Stromal cell of bone marrow (primary cell): ENCODE measurements around the gene F10.
A peak's percentile ranks its signal among the peaks of the same experiment; 100 is the strongest.

Experiments
- DNase-seq: peaks from one replicate; pipeline ENCODE4 v3.0.0-alpha.2; 2012; ENCODE audit warnings: low read depth

The F10 gene

GRCh38 chr13:113138792-113139551 is 16.4 kb downstream of the F10 start:
- DNase-seq: no peak

- DNase-seq: no peak
These were observed 17.0 kb downstream of the F10 start for GRCh38 chr13:113139577-113139976.

- no peak for DNase-seq
These were observed 18.3 kb downstream of the F10 start for GRCh38 chr13:113140677-113141600.

- DNase-seq: no peak
These were observed 19.0 kb downstream of the F10 start for GRCh38 chr13:113141601-113141970.

GRCh38 chr13:113142876-113143275 is 20.3 kb downstream of the F10 start:
- no peak for DNase-seq

GRCh38 chr13:113143466-113144254 is 21.1 kb downstream of the F10 start:
- no peak for DNase-seq

- DNase-seq: no peak
These were observed 21.6 kb downstream of the F10 start for GRCh38 chr13:113144255-113144629.

- DNase-seq: no peak
These were observed 22.9 kb downstream of the F10 start for GRCh38 chr13:113145496-113145895.

- DNase-seq: no peak
These were observed 23.5 kb downstream of the F10 start for GRCh38 chr13:113145911-113146598.

GRCh38 chr13:113146750-113147149 is 24.2 kb downstream of the F10 start:
- no peak for DNase-seq

GRCh38 chr13:113147206-113147605 is 24.6 kb downstream of the F10 start:
- DNase-seq: no peak

- DNase-seq: no peak
These were observed 25.8 kb downstream of the F10 start for GRCh38 chr13:113148407-113148806.

- no peak for DNase-seq
These were observed 26.4 kb downstream of the F10 start for GRCh38 chr13:113148940-113149503.

- no peak for DNase-seq
These were observed 27.3 kb downstream of the F10 start for GRCh38 chr13:113149711-113150549.

- DNase-seq: no peak
These were observed 28.2 kb downstream of the F10 start for GRCh38 chr13:113150550-113151365.

GRCh38 chr13:113151745-113152690 is 29.4 kb downstream of the F10 start:
- peak; percentile 74 for DNase-seq

GRCh38 chr13:113152691-113152983 is 30.0 kb downstream of the F10 start:
- no peak for DNase-seq

GRCh38 chr13:113152984-113153809 is 30.6 kb downstream of the F10 start:
- no peak for DNase-seq
